Measurements from ENCODE around the gene ABCA9. TPM values are rescaled to one million over a fixed set of nuclear protein-coding genes. Genes with fewer than 3 reads are reported as not detected.
A peak's percentile ranks its signal among the peaks of the same experiment; 100 is the strongest.

ABCA9 gene
- total and polyA plus RNA-seq, 9 of the 15 experiments (the other 6 are each of a cell fraction or from before 2014, with no cell fraction given), result 0.04 TPM; not detected in 8

- Histone ChIP-seq H2AFZ (ENCODE audit: low read depth, low read length) (peak overlapping the region; percentile 73; the same call in 1 of the 2 replicates), H3K4me1 (replicated peaks in 1 of 2; ENCODE audit: control insufficient read depth in 2 of 2, insufficient read depth in 2 of 2, low read length in 2 of 2) (peaks cover 15 to 16% of the 10 kb centered on the region in 2 experiments; a peak in 4 of 5 replicates), H3K9ac (ENCODE audit: insufficient read depth in 1 of 2, low read depth in 2 of 2, low read length in 2 of 2) (peak overlapping the region in 1 of 2 experiments; percentile 57; a peak in 1 of 4 replicates), H3K36me3 (ENCODE audit: control insufficient read depth, insufficient read depth, low read length) (no peaks in the 10 kb centered on the region), H3K9me3 (replicated peaks; ENCODE audit: control insufficient read depth, insufficient read depth, low read depth, low read length) (no peaks in the 10 kb centered on the region), H3K9me1 (ENCODE audit: control insufficient read depth, insufficient read depth, low read length) (no peaks in the 10 kb centered on the region), H3K27ac (ENCODE audit: extremely low read depth, low read depth, low read length) (no peak overlapping the region), H4K20me1 (replicated peaks; ENCODE audit: control insufficient read depth, insufficient read depth, low read length) (no peaks in the 10 kb centered on the region), H3K79me2 (ENCODE audit: control insufficient read depth, insufficient read depth, low read length) (no peaks in the 10 kb centered on the region), H3K4me3 (no peak overlapping the region), H3K27me3 (ENCODE audit: control insufficient read depth in 2 of 2, insufficient read depth in 2 of 2, low read length in 2 of 2) (no peaks in the 10 kb centered on the region), H3K4me2 (ENCODE audit: insufficient read depth, low read length) (no peak overlapping the region)
- peak; percentile 84 for ATAC-seq
- 86% methylated on average over 2 of the region's 4 CpGs for WGBS (ENCODE audit: insufficient coverage, low coverage, missing lambda C conversion rate)
- ChIA-PET POLR2A (interaction anchor here (0.6 to 1.6 kb wide), 2 partner anchors 13 to 34 kb away, joined by 3 to 4 read pairs; no protein-coding TSS in a partner anchor), CTCF (ENCODE audit: low intra/inter-chr PET ratio) (no interaction called here)
- peak in 1 of 4 experiments; percentile 11 for DNase-seq (ENCODE audit: extremely low read depth in 1 of 4, low spot score in 3 of 4)
- in situ Hi-C loops (cut with MboI), result no loop called here
- intact Hi-C loops (cut with micrococcal nuclease), result loop anchor here (1.0 kb wide), 1 partner anchor 168 kb away; no protein-coding TSS in a partner anchor
- BruUV-seq (replicated peaks), result no TSS peak
- peak; percentile 11 for FAIRE-seq
- TF ChIP-seq EP400 (IDR thresholded peaks at IDR 0.05), result 0 out of 2 replicates have a peak, but pooled peaks have one; percentile 25
- TF ChIP-seq C11orf30 (IDR thresholded peaks at IDR 0.05; ENCODE audit: low read depth), result peak; percentile 31; the same call in 1 of the 2 replicates
- no peak for TF ChIP-seq ZNF507 (tag; conservative IDR thresholded peaks at IDR 0.05)
- TF ChIP-seq HMBOX1 (IDR thresholded peaks at IDR 0.05), result peak; percentile 15; the same call in 1 of the 2 replicates
- TF ChIP-seq ZNF280B (CRISPR knock-in tag; IDR thresholded peaks at IDR 0.05), result no peak
- TF ChIP-seq RAD21 (CRISPR knock-in tag; conservative IDR thresholded peaks at IDR 0.05 in 1 of 2, IDR thresholded peaks at IDR 0.05 in 1 of 2), result peak; percentile 34 to 75
- no peak for TF ChIP-seq ZNF644 (tag; IDR thresholded peaks at IDR 0.05; ENCODE audit: low read depth)
- 0 out of 2 replicates have a peak, but pooled peaks have one; percentile 18 for TF ChIP-seq HLTF (IDR thresholded peaks at IDR 0.05)
- no peak for TF ChIP-seq POLR2H (tag; IDR thresholded peaks at IDR 0.05; ENCODE audit: low read depth)
- no peak for TF ChIP-seq ZNF140 (CRISPR knock-in tag; IDR thresholded peaks at IDR 0.05)
- peak; percentile 18; the same call in 1 of the 2 replicates for TF ChIP-seq SMARCA5 (IDR thresholded peaks at IDR 0.05)
- peak; percentile 31 to 49 (median 36); a peak in 4 of 6 replicates for TF ChIP-seq CTCF (IDR thresholded peaks at IDR 0.05 in 2 of 3, conservative IDR thresholded peaks at IDR 0.05 in 1 of 3; ENCODE audit: insufficient read depth in 2 of 3, low read depth in 1 of 3, low read length in 3 of 3)
- peak; percentile 91 for TF ChIP-seq ZNF512 (tag; IDR thresholded peaks at IDR 0.05)
- peak; percentile 36; the same call in 1 of the 2 replicates for TF ChIP-seq ZNF316 (IDR thresholded peaks at IDR 0.05)
- TF ChIP-seq LARP7 (IDR thresholded peaks at IDR 0.05), result 0 out of 2 replicates have a peak, but pooled peaks have one; percentile 57
Measured at GRCh38 chr17:69067274-69068047, 6.7 kb upstream of the ABCA9 start.
